ENCODE results near the gene ANXA6.

DNA sequence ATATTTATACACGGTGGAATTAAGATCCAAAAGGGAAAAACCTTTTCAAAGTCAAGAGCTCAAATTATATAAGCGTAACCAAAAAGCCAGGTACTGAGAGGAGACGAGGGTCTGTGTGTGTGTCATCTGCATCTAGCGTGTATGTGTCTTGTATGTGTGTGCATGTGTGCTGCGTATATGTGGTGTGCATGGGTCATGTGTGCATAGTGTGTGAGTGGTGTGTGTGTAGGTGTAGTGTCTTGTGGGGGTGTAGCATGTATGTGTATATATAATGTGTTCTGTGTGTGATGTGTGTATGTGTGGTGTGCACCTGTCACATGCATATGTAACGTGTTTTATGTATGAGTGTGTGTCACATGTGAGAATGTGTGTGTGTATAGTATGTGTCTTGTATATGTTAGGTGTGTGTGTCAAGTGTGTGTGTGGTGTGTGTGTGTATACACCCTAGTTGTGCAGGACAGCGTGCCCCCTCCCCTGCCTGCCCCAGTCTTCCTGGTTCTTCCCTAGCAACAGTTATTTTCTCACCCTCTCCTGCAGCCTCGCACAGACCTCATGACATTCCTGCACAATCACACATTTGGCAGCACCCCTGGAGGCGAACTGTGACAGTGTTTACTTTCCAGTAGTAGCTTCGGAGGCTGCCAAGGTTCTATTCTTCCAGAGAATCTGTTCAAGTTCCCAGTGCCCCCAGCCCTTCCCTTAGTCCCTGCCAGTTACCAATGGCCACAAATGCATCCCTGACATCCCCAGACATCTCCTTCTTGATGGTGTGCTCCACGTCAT lies 49.6 kb downstream of the ANXA6 start:
- TF ChIP-seq, protein P1, sequence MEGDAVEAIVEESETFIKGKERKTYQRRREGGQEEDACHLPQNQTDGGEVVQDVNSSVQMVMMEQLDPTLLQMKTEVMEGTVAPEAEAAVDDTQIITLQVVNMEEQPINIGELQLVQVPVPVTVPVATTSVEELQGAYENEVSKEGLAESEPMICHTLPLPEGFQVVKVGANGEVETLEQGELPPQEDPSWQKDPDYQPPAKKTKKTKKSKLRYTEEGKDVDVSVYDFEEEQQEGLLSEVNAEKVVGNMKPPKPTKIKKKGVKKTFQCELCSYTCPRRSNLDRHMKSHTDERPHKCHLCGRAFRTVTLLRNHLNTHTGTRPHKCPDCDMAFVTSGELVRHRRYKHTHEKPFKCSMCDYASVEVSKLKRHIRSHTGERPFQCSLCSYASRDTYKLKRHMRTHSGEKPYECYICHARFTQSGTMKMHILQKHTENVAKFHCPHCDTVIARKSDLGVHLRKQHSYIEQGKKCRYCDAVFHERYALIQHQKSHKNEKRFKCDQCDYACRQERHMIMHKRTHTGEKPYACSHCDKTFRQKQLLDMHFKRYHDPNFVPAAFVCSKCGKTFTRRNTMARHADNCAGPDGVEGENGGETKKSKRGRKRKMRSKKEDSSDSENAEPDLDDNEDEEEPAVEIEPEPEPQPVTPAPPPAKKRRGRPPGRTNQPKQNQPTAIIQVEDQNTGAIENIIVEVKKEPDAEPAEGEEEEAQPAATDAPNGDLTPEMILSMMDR (IDR thresholded peaks at IDR 0.05 in 4 of 5, conservative IDR thresholded peaks at IDR 0.05 in 1 of 5), result no peak
- no peak for TF ChIP-seq POLR2A (IDR thresholded peaks at IDR 0.05)

Measured in gastrocnemius medialis (tissue), 4 donors.